H9 (cell line): Measurements from ENCODE around the gene BCAT1. TPM values are rescaled to one million over a fixed set of nuclear protein-coding genes. Genes with fewer than 3 reads are reported as not detected.

ENCODE experiments used
- DNase-seq: peaks from one replicate; pipeline ENCODE4 v3.0.0-alpha.2; 2017
- H2AFZ ChIP-seq: one replicate; pipeline ENCODE4 v1.6.1; 2013; ENCODE audit warnings: mild to moderate bottlenecking, low read length, control low read depth, moderate library complexity
- H2AK5ac ChIP-seq: 2 replicates; pipeline ENCODE4 v1.6.1; 2013; ENCODE audit warnings: low read length, control low read depth, mixed read lengths; ENCODE audit not compliant: insufficient read length
- H2BK120ac ChIP-seq: one replicate; pipeline ENCODE4 v1.6.1; 2013; ENCODE audit warnings: low read depth, mild to moderate bottlenecking, low read length, control low read depth, inconsistent platforms; ENCODE audit not compliant: poor library complexity, severe bottlenecking
- H2BK12ac ChIP-seq: 2 replicates; pipeline ENCODE4 v1.6.1; 2013; ENCODE audit warnings: low read length, control low read depth, mixed read lengths, low read depth; ENCODE audit not compliant: insufficient read length
- H2BK15ac ChIP-seq: 2 replicates; pipeline ENCODE4 v1.6.1; 2013; ENCODE audit warnings: low read depth, low read length, control low read depth
- H2BK20ac ChIP-seq: one replicate; pipeline ENCODE4 v1.6.1; 2013; ENCODE audit warnings: low read depth, mild to moderate bottlenecking, low read length, control low read depth, inconsistent platforms; ENCODE audit not compliant: poor library complexity, severe bottlenecking
- H2BK5ac ChIP-seq: 2 replicates; pipeline ENCODE4 v1.6.1; 2013; ENCODE audit warnings: low read length, control low read depth, mixed read lengths; ENCODE audit not compliant: insufficient read length
- H3K14ac ChIP-seq: 2 replicates; pipeline ENCODE4 v1.6.1; 2013; ENCODE audit warnings: low read length, control low read depth; ENCODE audit not compliant: insufficient read depth
- H3K18ac ChIP-seq: 2 replicates; pipeline ENCODE4 v1.6.1; 2013; ENCODE audit warnings: low read depth, mild to moderate bottlenecking, mixed read lengths, low read length, control low read depth; ENCODE audit not compliant: insufficient read length
- H3K23ac ChIP-seq: 2 replicates; pipeline ENCODE4 v1.6.1; 2013; ENCODE audit warnings: low read length, control low read depth, mixed read lengths, low read depth; ENCODE audit not compliant: insufficient read length
- H3K23me2 ChIP-seq: 2 replicates; pipeline ENCODE4 v1.6.1; 2013; ENCODE audit warnings: low read depth, mild to moderate bottlenecking, mixed read lengths, low read length, control low read depth; ENCODE audit not compliant: insufficient read length, poor library complexity, severe bottlenecking
- H3K27ac ChIP-seq: 2 replicates; pipeline ENCODE4 v1.5.1; 2013; ENCODE audit warnings: low read length, control low read depth, mixed read lengths, low read depth; ENCODE audit not compliant: insufficient read length
- H3K27me3 ChIP-seq: 2 replicates; pipeline ENCODE4 v1.6.1; 2013; ENCODE audit warnings: low read length, control low read depth, inconsistent platforms; ENCODE audit not compliant: insufficient read depth
- H3K4ac ChIP-seq: 2 replicates; pipeline ENCODE4 v1.6.1; 2013; ENCODE audit warnings: low read depth, mild to moderate bottlenecking, control low read depth, inconsistent platforms, low read length, moderate library complexity
- H3K4me1 ChIP-seq: 2 replicates; pipeline ENCODE4 v1.6.1; 2013; ENCODE audit warnings: low read length, control low read depth, inconsistent platforms; ENCODE audit not compliant: insufficient read depth
- H3K4me2 ChIP-seq: 2 replicates; pipeline ENCODE4 v1.6.1; 2013; ENCODE audit warnings: low read length, control low read depth, mixed read lengths; ENCODE audit not compliant: insufficient read length, insufficient read depth
- H3K56ac ChIP-seq: 2 replicates; pipeline ENCODE4 v1.6.1; 2013; ENCODE audit warnings: low read depth, mild to moderate bottlenecking, mixed read lengths, low read length, control low read depth; ENCODE audit not compliant: insufficient read length
- H3K79me1 ChIP-seq: 2 replicates; pipeline ENCODE4 v1.6.1; 2013; ENCODE audit warnings: low read depth, mild to moderate bottlenecking, moderate library complexity, low read length, control low read depth, inconsistent platforms; ENCODE audit not compliant: insufficient read depth, poor library complexity, severe bottlenecking
- H3K79me2 ChIP-seq: 2 replicates; pipeline ENCODE4 v1.6.1; 2013; ENCODE audit warnings: low read length, control low read depth, inconsistent platforms; ENCODE audit not compliant: insufficient read depth
- H3K9ac ChIP-seq: 2 replicates; pipeline ENCODE4 v1.6.1; 2013; ENCODE audit warnings: low read length, control low read depth, mixed read lengths; ENCODE audit not compliant: insufficient read length; ENCODE audit errors: extremely low read depth
- H3K9me3 ChIP-seq: one replicate; pipeline ENCODE4 v1.6.1; 2013; ENCODE audit warnings: low read depth, low read length, inconsistent platforms; ENCODE audit not compliant: control insufficient read depth
- H3T11ph ChIP-seq: one replicate; pipeline ENCODE4 v1.6.1; 2013; ENCODE audit warnings: mild to moderate bottlenecking, low read length, control low read depth, inconsistent platforms
- H4K20me1 ChIP-seq: one replicate; pipeline ENCODE4 v1.6.1; 2013; ENCODE audit not compliant: control insufficient read depth, insufficient read length, insufficient read depth
- H4K5ac ChIP-seq: 2 replicates; pipeline ENCODE4 v1.6.1; 2013; ENCODE audit warnings: low read depth, mild to moderate bottlenecking, mixed read lengths, low read length, control low read depth; ENCODE audit not compliant: insufficient read length
- H4K8ac ChIP-seq: replicated peaks from 2 replicates; pipeline ENCODE4 v1.6.1; 2013; ENCODE audit warnings: low read length, control low read depth, mixed read lengths, low read depth; ENCODE audit not compliant: insufficient read length
- H4K91ac ChIP-seq: 2 replicates; pipeline ENCODE4 v1.6.1; 2013; ENCODE audit warnings: low read depth, mild to moderate bottlenecking, moderate library complexity, mixed read lengths, low read length, control low read depth; ENCODE audit not compliant: insufficient read length
- H3K27ac Mint-ChIP-seq, 3 experiments: 2 replicates in 2 of 3; 3 replicates in 1 of 3; pipeline ENCODE4 v1.8.0; 2020 to 2021; ENCODE audit warnings: mixed read lengths in 3 of 3, mild to moderate bottlenecking in 1 of 3, moderate library complexity in 1 of 3
- H3K27me3 Mint-ChIP-seq: 2 replicates; pipeline ENCODE4 v1.8.0; 2021; ENCODE audit warnings: low read depth, mild to moderate bottlenecking, moderate library complexity, mixed read lengths
- H3K36me3 Mint-ChIP-seq, 3 experiments: 2 replicates in 2 of 3; 3 replicates in 1 of 3; pipeline ENCODE4 v1.8.0; 2020 to 2021; ENCODE audit warnings: low read depth in 3 of 3, mixed read lengths in 3 of 3; ENCODE audit not compliant: insufficient read depth in 1 of 3
- H3K4me1 Mint-ChIP-seq, 2 experiments: 2 replicates each; pipeline ENCODE4 v1.8.0; 2020; ENCODE audit warnings: mixed read lengths in 2 of 2
- H3K4me3 Mint-ChIP-seq, 2 experiments: 2 replicates in 1 of 2; 3 replicates in 1 of 2; pipeline ENCODE4 v1.8.0; 2020 to 2021; ENCODE audit warnings: mild to moderate bottlenecking in 2 of 2, mixed read lengths in 2 of 2, moderate library complexity in 1 of 2
- H3K9me3 Mint-ChIP-seq, 2 experiments: 2 replicates in 1 of 2; 3 replicates in 1 of 2; pipeline ENCODE4 v1.8.0; 2020; ENCODE audit warnings: mild to moderate bottlenecking in 2 of 2, mixed read lengths in 2 of 2, moderate library complexity in 1 of 2
- WGBS: extraction: QIAGEN DNeasy Blood & Tissue Kit; methylation state at CpG from one replicate; pipeline ENCODE4 v1.1.7; 2013; ENCODE audit warnings: missing lambda C conversion rate, low lambda C conversion rate, mixed read lengths; ENCODE audit not compliant: insufficient read length; ENCODE audit errors: extremely low coverage; 5-methylcytosine and 5-hydroxymethylcytosine counted together
- total RNA-seq: library from RNA; stranded (reverse); gene quantifications from 2 replicates; pipeline ENCODE4 v1.2.1, GENCODE V29; 2021
- TF ChIP-seq, protein P1 (sequence below): fragments of 200-600 bp; sonication (generic); conservative IDR thresholded peaks from 3 replicates; pipeline ENCODE4 v1.8.0; 2021; ENCODE audit warnings: antibody characterized with exemption, mild to moderate bottlenecking

Gene BCAT1
- total RNA-seq, 1 experiment from 2014 or later = 244 TPM

DNA sequence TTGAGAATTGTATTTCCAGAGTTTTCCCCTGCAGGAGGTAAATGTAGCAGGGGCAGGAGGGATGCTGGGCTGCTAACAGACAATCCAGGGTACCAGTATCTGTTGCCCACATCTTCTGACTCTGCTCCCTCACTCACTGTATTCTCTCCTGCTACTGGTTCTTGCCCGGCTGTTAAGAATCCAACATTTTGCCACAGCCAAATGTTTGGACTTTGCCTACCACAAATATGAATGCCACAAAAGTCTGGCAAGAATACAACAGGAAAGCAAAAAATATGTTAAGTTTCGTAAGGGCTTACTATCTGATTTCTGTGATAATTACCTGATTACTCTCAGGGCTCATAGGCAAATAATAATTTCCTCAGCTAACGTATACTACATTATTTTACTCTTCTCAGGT is 160.0 kb downstream of the BCAT1 start:
- no peaks in the 10 kb centered on the region for H3K4me1 Mint-ChIP-seq
- no peak overlapping the region for H3K27ac ChIP-seq
- H3K4me2 ChIP-seq = no peak overlapping the region
- no peaks in the 10 kb centered on the region for H3K9me3 ChIP-seq
- no peaks in the 10 kb centered on the region for H3K27me3 ChIP-seq
- H3K27ac Mint-ChIP-seq = no peak overlapping the region
- no peaks in the 10 kb centered on the region for H3K79me2 ChIP-seq
- no peaks in the 10 kb centered on the region for H3K36me3 Mint-ChIP-seq
- H2BK15ac ChIP-seq = no peak overlapping the region
- H2BK120ac ChIP-seq = no peak overlapping the region
- no peaks in the 10 kb centered on the region for H3K9me3 Mint-ChIP-seq
- no peak overlapping the region for H2AK5ac ChIP-seq
- no peak overlapping the region for H2AFZ ChIP-seq
- H3K4ac ChIP-seq = no peak overlapping the region
- H3K9ac ChIP-seq = no peak overlapping the region
- peaks cover 2% of the 10 kb centered on the region; the same call in 1 of the 2 replicates for H3K27me3 Mint-ChIP-seq
- no peak overlapping the region for H3K56ac ChIP-seq
- H2BK20ac ChIP-seq = no peak overlapping the region
- H3K79me1 ChIP-seq = no peaks in the 10 kb centered on the region
- TF ChIP-seq, protein P1, sequence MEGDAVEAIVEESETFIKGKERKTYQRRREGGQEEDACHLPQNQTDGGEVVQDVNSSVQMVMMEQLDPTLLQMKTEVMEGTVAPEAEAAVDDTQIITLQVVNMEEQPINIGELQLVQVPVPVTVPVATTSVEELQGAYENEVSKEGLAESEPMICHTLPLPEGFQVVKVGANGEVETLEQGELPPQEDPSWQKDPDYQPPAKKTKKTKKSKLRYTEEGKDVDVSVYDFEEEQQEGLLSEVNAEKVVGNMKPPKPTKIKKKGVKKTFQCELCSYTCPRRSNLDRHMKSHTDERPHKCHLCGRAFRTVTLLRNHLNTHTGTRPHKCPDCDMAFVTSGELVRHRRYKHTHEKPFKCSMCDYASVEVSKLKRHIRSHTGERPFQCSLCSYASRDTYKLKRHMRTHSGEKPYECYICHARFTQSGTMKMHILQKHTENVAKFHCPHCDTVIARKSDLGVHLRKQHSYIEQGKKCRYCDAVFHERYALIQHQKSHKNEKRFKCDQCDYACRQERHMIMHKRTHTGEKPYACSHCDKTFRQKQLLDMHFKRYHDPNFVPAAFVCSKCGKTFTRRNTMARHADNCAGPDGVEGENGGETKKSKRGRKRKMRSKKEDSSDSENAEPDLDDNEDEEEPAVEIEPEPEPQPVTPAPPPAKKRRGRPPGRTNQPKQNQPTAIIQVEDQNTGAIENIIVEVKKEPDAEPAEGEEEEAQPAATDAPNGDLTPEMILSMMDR = no peak
- H4K20me1 ChIP-seq = no peaks in the 10 kb centered on the region
- no peak overlapping the region for H3K14ac ChIP-seq
- no CpG with 5 or more reads among the region's 3 CpGs for WGBS
- no peak overlapping the region for H4K5ac ChIP-seq
- no peak overlapping the region for H2BK5ac ChIP-seq
- H3K18ac ChIP-seq = no peak overlapping the region
- H3T11ph ChIP-seq = no peak overlapping the region
- H4K8ac ChIP-seq = no peak overlapping the region
- H3K4me3 Mint-ChIP-seq = no peak overlapping the region
- H3K23me2 ChIP-seq = no peaks in the 10 kb centered on the region
- H2BK12ac ChIP-seq = no peak overlapping the region
- H3K4me1 ChIP-seq = no peaks in the 10 kb centered on the region
- no peak overlapping the region for H3K23ac ChIP-seq
- DNase-seq = no peak
- H4K91ac ChIP-seq = no peak overlapping the region
